DND-41 (cell line): ENCODE results near the gene TBX6.
"Not testable (repeated sequence)": the region's sequence is repeated elsewhere in the genome, so short reads cannot be mapped to it uniquely, and the experiment has no call there.

Source experiments
- ATAC-seq: fragments of 200-7000 bp; cut with Tn5 transposase; 3 replicates; pipeline ENCODE4 v1.9.1; 2021; ENCODE audit warnings: low read depth; ENCODE audit not compliant: insufficient read depth
- DNase-seq: peaks from one replicate; pipeline ENCODE4 v3.0.0-alpha.2; 2020
- H2AFZ ChIP-seq: 2 replicates; pipeline ENCODE4 v1.6.0; 2012; ENCODE audit warnings: low read depth, low read length
- H3K27ac ChIP-seq: 2 replicates; pipeline ENCODE4 v1.5.1; 2012; ENCODE audit warnings: low read length, inconsistent platforms
- H3K27me3 ChIP-seq: fragments of 200-600 bp; sonication (generic); 2 replicates; pipeline ENCODE4 v1.6.0; 2012; ENCODE audit warnings: low read length, mild to moderate bottlenecking, inconsistent platforms; ENCODE audit not compliant: insufficient read depth, poor library complexity
- H3K36me3 ChIP-seq: 2 replicates; pipeline ENCODE4 v1.5.1; 2012; ENCODE audit warnings: low read length, inconsistent platforms; ENCODE audit not compliant: insufficient read depth
- H3K4me1 ChIP-seq: 2 replicates; pipeline ENCODE4 v1.5.1; 2012; ENCODE audit warnings: mild to moderate bottlenecking, low read length; ENCODE audit not compliant: insufficient read depth
- H3K4me2 ChIP-seq: 2 replicates; pipeline ENCODE4 v1.6.0; 2012; ENCODE audit warnings: mild to moderate bottlenecking, moderate library complexity, low read length, inconsistent platforms; ENCODE audit not compliant: insufficient read depth
- H3K4me3 ChIP-seq, 2 experiments: fragments of 200-600 bp in 1 of 2; shearing (Covaris generic) in 1 of 2; 2 replicates each; pipeline ENCODE4 v1.5.1; 2012 to 2016; ENCODE audit warnings: inconsistent platforms in 2 of 2, low read length in 2 of 2, mild to moderate bottlenecking in 2 of 2, low read depth in 1 of 2, moderate library complexity in 1 of 2
- H3K79me2 ChIP-seq: 2 replicates; pipeline ENCODE4 v1.6.0; 2012; ENCODE audit warnings: low read length, inconsistent platforms; ENCODE audit not compliant: insufficient read depth
- H3K9ac ChIP-seq: 2 replicates; pipeline ENCODE4 v1.6.0; 2012; ENCODE audit warnings: low read depth, mild to moderate bottlenecking, inconsistent platforms, low read length, moderate library complexity
- H3K9me3 ChIP-seq: 2 replicates; pipeline ENCODE4 v1.5.1; 2012; ENCODE audit warnings: low read length, moderate library complexity, mild to moderate bottlenecking, inconsistent platforms; ENCODE audit not compliant: insufficient read depth, severe bottlenecking
- H4K20me1 ChIP-seq: 2 replicates; pipeline ENCODE4 v1.6.0; 2012; ENCODE audit warnings: low read length; ENCODE audit not compliant: insufficient read depth
- CTCF ChIP-seq: IDR thresholded peaks from 2 replicates; pipeline ENCODE4 v1.5.1; 2012; ENCODE audit warnings: borderline replicate concordance, low read length, moderate library complexity, mild to moderate bottlenecking; ENCODE audit not compliant: poor library complexity, severe bottlenecking; ENCODE audit errors: extremely low read depth
- EZH2 ChIP-seq: IDR thresholded peaks from 3 replicates; pipeline ENCODE4 v1.6.1; 2012; ENCODE audit warnings: borderline replicate concordance, low read depth, mild to moderate bottlenecking, moderate library complexity, low read length, inconsistent platforms; ENCODE audit not compliant: severe bottlenecking

Gene TBX6

GRCh38 chr16:30116291-30117207 is 24.8 kb upstream of the TBX6 start:
- Histone ChIP-seq H3K4me1 (no peaks in the 10 kb centered on the region), H4K20me1 (no peaks in the 10 kb centered on the region), H3K4me3 (no peak overlapping the region), H3K9ac (no peak overlapping the region), H3K36me3 (peaks cover 65% of the 10 kb centered on the region), H3K4me2 (no peak overlapping the region), H3K9me3 (no peaks in the 10 kb centered on the region), H3K27me3 (no peaks in the 10 kb centered on the region), H3K27ac (no peak overlapping the region), H2AFZ (no peak overlapping the region), H3K79me2 (peaks cover 3% of the 10 kb centered on the region; the same call in 1 of the 2 replicates)
- DNase-seq = no peak
- no peak for TF ChIP-seq EZH2
- no peak for ATAC-seq

GRCh38 chr16:30115238-30115637 is 23.5 kb upstream of the TBX6 start:
- Histone ChIP-seq H3K27ac (no peak overlapping the region), H3K79me2 (no peaks in the 10 kb centered on the region), H2AFZ (no peak overlapping the region), H4K20me1 (no peaks in the 10 kb centered on the region), H3K4me3 (no peak overlapping the region), H3K9me3 (no peaks in the 10 kb centered on the region), H3K27me3 (no peaks in the 10 kb centered on the region), H3K9ac (no peak overlapping the region), H3K4me2 (no peak overlapping the region), H3K36me3 (peaks cover 64% of the 10 kb centered on the region), H3K4me1 (no peaks in the 10 kb centered on the region)
- no peak for DNase-seq
- no peak for TF ChIP-seq EZH2
- no peak for TF ChIP-seq CTCF
- ATAC-seq = no peak

GRCh38 chr16:30114833-30115232 is 23.1 kb upstream of the TBX6 start:
- H3K27me3 ChIP-seq, H3K9ac ChIP-seq, DNase-seq, H2AFZ ChIP-seq, H3K9me3 ChIP-seq, H3K27ac ChIP-seq, H3K4me3 ChIP-seq, H3K79me2 ChIP-seq, H4K20me1 ChIP-seq, ATAC-seq, H3K4me2 ChIP-seq, H3K4me1 ChIP-seq: not testable (repeated sequence)
- peaks cover 64% of the 10 kb centered on the region for H3K36me3 ChIP-seq

GRCh38 chr16:30114411-30114810 is 22.7 kb upstream of the TBX6 start:
- H3K4me1 ChIP-seq = no peaks in the 10 kb centered on the region
- H2AFZ ChIP-seq = no peak overlapping the region
- no peaks in the 10 kb centered on the region for H4K20me1 ChIP-seq
- H3K9me3 ChIP-seq = no peaks in the 10 kb centered on the region
- no peak for ATAC-seq
- no peaks in the 10 kb centered on the region for H3K27me3 ChIP-seq
- H3K79me2 ChIP-seq = no peaks in the 10 kb centered on the region
- H3K4me2 ChIP-seq = no peak overlapping the region
- H3K36me3 ChIP-seq = peaks cover 60% of the 10 kb centered on the region
- no peak overlapping the region for H3K27ac ChIP-seq
- H3K4me3 ChIP-seq = no peak overlapping the region
- DNase-seq = no peak
- no peak overlapping the region for H3K9ac ChIP-seq
- TF ChIP-seq CTCF (no peak), EZH2 (no peak)
